GM13976 (cell line): ENCODE measurements around the gene EMX1.

Experiments used
- DNase-seq: peaks from one replicate; pipeline ENCODE4 v3.0.0; 2012; ENCODE audit warnings: low spot score
- in situ Hi-C: fragments of 300-500 bp; cut with MboI; formaldehyde crosslinking; loops from one replicate; pipeline ENCODE4 v1.12.0; 2022; ENCODE audit warnings: low sequenced_read_pairs, mixed read lengths, inconsistent platforms; ENCODE audit not compliant: unreplicated experiment
- TF ChIP-seq, protein P1 (sequence below): IDR thresholded peaks from 2 replicates; pipeline ENCODE4 v1.5.1; 2012; ENCODE audit warnings: borderline replicate concordance, mild to moderate bottlenecking; ENCODE audit not compliant: insufficient read depth; ENCODE audit errors: extremely low read depth, missing control alignments, control extremely low read depth

The EMX1 gene

DNA sequence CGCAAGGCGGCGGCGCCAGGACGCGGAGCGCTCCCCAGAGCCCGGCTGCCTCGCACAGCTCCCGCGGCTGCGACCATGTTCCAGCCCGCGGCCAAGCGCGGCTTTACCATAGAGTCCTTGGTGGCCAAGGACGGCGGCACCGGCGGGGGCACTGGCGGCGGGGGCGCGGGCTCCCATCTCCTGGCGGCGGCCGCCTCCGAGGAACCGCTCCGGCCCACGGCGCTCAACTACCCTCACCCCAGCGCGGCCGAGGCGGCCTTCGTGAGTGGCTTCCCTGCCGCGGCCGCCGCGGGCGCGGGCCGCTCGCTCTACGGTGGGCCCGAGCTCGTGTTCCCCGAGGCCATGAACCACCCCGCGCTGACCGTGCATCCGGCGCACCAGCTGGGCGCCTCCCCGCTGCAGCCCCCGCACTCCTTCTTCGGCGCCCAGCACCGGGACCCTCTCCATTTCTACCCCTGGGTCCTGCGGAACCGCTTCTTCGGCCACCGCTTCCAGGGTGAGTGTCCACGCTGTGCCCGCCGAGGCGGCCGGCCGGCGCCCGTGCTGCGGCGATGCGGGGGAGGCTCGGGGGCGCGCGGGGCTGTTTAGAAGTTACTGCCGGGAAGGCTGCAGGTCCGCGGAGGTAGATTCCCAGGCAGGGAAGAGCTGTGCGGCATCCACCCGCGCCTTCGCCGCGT is 696 bp downstream of the EMX1 start:
- TF ChIP-seq, protein P1, sequence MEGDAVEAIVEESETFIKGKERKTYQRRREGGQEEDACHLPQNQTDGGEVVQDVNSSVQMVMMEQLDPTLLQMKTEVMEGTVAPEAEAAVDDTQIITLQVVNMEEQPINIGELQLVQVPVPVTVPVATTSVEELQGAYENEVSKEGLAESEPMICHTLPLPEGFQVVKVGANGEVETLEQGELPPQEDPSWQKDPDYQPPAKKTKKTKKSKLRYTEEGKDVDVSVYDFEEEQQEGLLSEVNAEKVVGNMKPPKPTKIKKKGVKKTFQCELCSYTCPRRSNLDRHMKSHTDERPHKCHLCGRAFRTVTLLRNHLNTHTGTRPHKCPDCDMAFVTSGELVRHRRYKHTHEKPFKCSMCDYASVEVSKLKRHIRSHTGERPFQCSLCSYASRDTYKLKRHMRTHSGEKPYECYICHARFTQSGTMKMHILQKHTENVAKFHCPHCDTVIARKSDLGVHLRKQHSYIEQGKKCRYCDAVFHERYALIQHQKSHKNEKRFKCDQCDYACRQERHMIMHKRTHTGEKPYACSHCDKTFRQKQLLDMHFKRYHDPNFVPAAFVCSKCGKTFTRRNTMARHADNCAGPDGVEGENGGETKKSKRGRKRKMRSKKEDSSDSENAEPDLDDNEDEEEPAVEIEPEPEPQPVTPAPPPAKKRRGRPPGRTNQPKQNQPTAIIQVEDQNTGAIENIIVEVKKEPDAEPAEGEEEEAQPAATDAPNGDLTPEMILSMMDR: no peak
- DNase-seq: peak; percentile 52
- in situ Hi-C loops: no loop called here

DNA sequence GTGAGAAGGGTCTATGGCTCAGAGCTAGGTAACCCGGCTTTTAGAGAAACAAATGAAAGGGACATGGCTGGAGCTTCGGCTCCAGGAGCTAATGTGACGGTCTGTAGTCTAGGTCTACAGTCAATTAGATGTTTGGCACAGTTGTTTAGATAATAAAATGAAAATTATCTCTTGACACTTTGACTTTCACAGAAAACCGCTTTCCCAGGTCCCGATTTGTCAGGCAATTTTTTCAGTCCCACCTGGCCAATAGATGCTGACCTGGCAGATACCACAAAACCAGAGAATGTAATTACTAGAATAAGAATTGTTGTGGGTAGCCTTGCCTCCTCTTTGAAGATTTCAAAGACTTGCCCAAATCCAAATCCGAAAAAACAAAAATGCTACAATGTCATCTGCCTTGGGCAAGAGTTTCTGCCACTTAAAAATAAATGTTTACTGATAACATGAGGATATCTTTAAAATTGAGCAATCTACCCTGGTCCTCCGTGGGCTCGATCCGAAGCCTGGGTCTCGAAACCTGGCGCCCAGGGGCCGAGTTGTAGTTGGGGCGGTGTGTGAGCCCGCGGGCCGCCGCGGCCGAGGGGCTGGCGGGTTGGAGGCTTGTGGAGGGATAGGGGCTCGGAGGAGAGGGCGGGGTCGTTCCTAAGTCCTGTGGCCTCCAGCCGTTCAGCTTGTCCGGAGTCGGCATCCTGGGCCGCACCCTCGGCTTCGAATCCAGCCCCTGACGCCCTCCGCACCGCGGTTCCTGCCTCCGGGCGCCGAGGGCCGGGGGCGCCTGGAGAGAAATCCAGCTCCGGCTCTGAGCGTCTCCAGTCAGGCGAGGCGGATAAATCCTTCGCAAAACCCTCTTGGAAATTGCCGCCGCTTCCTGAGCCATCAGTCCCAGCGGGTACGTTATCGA is 2.3 kb downstream of the EMX1 start:
- TF ChIP-seq, protein P1: no peak
- in situ Hi-C loops: no loop called here
- DNase-seq: no peak

DNA sequence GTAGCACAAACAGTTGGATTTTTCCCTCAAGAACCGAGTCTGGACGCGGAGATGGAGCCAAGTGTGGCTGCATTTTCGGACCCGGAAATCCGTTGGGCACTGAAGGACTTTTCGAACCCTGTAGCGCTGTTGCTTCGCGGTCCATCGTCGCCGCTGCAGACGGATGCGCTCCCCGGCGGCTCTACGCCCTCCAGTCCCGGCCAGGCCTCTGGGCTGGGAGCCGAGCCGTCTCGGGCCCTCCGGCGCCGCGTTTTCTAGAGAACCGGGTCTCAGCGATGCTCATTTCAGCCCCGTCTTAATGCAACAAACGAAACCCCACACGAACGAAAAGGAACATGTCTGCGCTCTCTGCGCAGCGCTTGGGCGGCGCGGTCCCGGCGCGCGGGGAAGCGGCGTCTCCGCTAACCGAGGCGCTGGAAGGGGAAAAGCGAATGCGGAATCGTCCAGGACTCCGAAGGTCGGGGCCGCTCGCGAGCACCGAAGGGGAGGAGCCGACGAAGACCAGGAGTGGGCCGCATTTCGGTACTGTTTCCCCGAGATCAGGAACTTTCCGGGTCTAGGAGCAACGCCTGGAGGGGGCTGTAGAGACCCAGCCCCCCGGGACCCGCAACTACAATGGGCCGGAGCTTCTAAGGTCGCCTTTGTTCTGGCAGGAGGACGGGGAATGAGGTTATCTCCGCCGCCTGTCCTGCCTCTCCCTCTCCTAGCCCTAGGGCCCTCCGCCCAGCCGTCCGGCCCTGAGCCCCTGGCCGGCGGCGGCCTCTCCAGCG is 3.2 kb downstream of the EMX1 start:
- peak; percentile 49 for DNase-seq

DNA sequence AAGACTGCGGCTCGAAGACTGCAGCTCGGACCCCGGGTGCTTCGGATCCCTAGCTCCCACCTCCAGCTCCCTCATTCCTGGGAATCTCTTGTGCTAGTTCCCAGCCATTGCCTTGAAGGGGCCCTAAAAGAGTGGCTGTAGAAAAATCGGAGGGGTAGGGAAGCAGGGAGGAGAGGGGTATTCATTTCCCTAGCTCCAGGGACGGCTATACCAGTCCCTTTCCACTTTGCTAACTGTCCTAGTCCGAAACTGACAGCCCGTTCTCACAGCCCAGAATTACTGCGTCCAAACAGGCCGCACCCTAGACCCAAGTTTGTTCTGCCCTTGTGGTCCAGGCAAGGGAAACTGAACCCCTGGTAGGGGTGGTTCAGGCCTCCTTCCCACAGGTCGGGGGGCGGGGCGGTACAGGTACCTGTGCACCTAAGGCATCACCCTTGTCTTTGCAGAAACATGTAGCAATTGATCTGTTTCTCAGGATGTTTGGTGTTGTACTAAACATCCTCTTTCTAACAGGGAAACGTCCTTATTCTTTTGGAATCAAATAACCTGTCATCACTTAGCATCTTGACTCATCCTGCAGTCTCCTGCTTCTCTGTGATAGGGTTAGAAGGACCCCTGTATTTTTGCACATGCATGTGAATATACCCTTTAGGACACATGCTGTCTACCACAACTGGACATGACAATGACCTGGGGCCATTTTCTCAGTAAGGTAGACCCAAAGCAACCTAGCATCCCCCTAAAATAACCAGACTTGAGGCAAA is 4.0 kb downstream of the EMX1 start:
- peak; percentile 24 for DNase-seq
- in situ Hi-C loops: no loop called here
- TF ChIP-seq, protein P1: no peak

More for the DNA sequence above, 3.2 kb downstream of the EMX1 start:
- in situ Hi-C loops: no loop called here
- TF ChIP-seq, protein P1: no peak

DNA sequence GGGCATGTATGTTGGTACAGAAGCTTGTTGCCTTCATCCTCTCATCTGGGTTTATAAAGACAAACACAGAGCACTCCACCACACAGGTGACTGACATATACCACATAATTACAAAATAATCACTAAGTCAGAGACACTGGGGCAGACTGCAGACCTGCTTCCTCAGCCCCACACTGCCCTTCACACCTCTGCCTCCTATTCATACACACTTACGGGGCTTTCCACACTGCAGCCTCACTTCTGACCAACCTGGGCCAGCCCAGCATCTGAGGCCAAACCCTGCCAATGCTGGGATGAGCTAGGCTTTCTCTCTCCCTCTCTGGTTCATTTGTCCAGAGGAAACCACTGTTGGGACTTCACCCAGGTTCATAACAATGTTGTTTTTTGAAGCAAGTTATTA is 4.5 kb downstream of the EMX1 start:
- TF ChIP-seq, protein P1: no peak
- peak; percentile 27 for DNase-seq
- in situ Hi-C loops: no loop called here

DNA sequence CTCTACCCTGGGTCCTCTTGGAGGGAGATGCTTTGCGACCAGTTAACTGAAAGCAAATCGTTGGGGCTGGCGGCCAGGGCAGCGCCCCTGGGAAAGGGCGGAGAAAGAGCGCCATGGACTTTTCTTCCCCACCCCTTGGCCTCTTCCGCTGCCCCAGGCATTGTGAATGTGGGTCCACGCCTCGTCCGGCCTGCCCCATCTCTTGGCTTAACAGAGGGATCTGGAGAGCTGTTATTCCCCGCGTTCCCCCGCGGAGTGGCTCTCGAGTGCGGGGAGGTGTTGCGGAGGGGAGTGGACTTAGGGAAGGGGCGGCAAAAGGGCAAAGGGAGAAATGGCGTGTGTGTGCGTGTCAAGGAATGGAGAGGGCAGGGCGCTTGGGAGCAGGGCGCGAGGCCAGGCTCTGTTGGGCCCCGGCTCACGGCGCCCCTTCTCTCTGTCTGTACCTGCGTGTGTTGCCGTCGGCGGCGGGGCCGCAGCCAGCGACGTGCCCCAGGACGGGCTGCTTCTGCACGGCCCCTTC is 6.6 kb downstream of the EMX1 start:
- DNase-seq: no peak
- in situ Hi-C loops: no loop called here
- TF ChIP-seq, protein P1: no peak
